ENCODE data around the gene MOK. TPM values are rescaled to one million over a fixed set of nuclear protein-coding genes. Genes with fewer than 3 reads are reported as not detected.
"Not testable (repeated sequence)": the region's sequence is repeated elsewhere in the genome, so short reads cannot be mapped to it uniquely, and the experiment has no call there.

MOK gene
- total RNA-seq, 2 donors from 2014 or later, result 4.8 to 6.9 TPM

DNA sequence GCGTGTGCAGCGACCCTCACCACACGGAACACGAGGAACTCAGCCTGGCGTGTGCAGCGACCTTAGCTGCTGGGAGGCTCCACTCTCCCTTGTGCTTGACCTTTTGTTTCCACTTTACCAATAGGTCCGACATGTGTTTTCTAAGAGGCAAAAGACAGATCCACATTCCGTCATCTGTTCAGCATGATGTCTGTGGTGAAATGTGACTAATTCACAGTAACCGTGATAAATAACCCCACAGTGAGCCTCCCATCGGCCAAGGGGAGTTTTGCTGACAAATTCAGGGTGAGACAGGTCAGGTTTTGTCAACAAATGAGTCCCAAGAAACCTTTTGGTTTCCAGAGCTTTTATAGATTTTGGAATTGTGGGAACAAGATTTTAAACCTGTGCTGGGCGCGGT, 55.9 kb downstream of the MOK start:
- TF ChIP-seq, protein P1, sequence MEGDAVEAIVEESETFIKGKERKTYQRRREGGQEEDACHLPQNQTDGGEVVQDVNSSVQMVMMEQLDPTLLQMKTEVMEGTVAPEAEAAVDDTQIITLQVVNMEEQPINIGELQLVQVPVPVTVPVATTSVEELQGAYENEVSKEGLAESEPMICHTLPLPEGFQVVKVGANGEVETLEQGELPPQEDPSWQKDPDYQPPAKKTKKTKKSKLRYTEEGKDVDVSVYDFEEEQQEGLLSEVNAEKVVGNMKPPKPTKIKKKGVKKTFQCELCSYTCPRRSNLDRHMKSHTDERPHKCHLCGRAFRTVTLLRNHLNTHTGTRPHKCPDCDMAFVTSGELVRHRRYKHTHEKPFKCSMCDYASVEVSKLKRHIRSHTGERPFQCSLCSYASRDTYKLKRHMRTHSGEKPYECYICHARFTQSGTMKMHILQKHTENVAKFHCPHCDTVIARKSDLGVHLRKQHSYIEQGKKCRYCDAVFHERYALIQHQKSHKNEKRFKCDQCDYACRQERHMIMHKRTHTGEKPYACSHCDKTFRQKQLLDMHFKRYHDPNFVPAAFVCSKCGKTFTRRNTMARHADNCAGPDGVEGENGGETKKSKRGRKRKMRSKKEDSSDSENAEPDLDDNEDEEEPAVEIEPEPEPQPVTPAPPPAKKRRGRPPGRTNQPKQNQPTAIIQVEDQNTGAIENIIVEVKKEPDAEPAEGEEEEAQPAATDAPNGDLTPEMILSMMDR (IDR thresholded peaks at IDR 0.05), result no peak
- no peak overlapping the region for H3K9ac ChIP-seq (ENCODE audit: low read depth in 2 of 2, low read length in 2 of 2)
- H3K9me3 ChIP-seq, result no peaks in the 10 kb centered on the region
- intact Hi-C loops (cut with DNase I), result no loop called here
- no peak for DNase-seq
- H3K27me3 ChIP-seq, result no peaks in the 10 kb centered on the region
- H3K36me3 ChIP-seq, result no peaks in the 10 kb centered on the region
- H3K27ac ChIP-seq, result no peak overlapping the region
- no peaks in the 10 kb centered on the region for H3K4me1 ChIP-seq
- H3K4me3 ChIP-seq, result no peak overlapping the region

DNA sequence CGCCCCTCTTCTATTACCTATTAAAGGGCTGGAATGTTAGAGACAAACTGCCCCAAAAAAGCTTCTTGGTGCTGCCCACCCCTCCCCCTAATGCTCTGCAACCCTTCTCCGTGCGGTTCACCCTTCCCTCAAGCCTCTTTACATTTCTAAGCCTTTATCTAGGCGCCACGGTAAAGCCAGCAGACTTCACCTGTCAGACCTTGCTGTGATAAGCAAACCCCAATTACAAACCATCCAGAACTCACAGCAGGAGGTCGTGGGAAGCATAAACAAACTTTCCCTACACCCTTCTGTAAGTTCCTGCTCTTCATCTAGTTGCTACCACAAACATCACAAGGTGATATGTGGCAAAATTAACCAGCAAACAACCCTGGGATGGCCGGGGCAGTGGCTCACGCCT, 56.8 kb downstream of the MOK start:
- DNase-seq, result no peak
- no peak overlapping the region for H3K4me3 ChIP-seq
- no peak overlapping the region for H3K9ac ChIP-seq (ENCODE audit: low read depth in 2 of 2, low read length in 2 of 2)
- TF ChIP-seq, protein P1 (IDR thresholded peaks at IDR 0.05), result no peak
- H3K4me1 ChIP-seq, result no peaks in the 10 kb centered on the region
- no peak overlapping the region for H3K27ac ChIP-seq
- intact Hi-C loops (cut with DNase I), result no loop called here
- no peaks in the 10 kb centered on the region for H3K36me3 ChIP-seq
- H3K9me3 ChIP-seq, result no peaks in the 10 kb centered on the region
- H3K27me3 ChIP-seq, result no peaks in the 10 kb centered on the region

- intact Hi-C loops (cut with DNase I), result no loop called here
- Histone ChIP-seq H3K36me3 (no peaks in the 10 kb centered on the region), H3K27me3 (no peaks in the 10 kb centered on the region), H3K9ac (ENCODE audit: low read depth in 2 of 2, low read length in 2 of 2) (no peak overlapping the region), H3K9me3 (no peaks in the 10 kb centered on the region), H3K4me3 (no peak overlapping the region), H3K27ac (no peak overlapping the region), H3K4me1 (no peaks in the 10 kb centered on the region)
- TF ChIP-seq, protein P1 (IDR thresholded peaks at IDR 0.05), result no peak
- DNase-seq, result no peak
These were observed 58.9 kb downstream of the MOK start for GRCh38 chr14:102246071-102246470.

GRCh38 chr14:102243795-102244194, 61.2 kb downstream of the MOK start:
- DNase-seq; H3K4me1 ChIP-seq; H3K9me3 ChIP-seq; intact Hi-C loops (cut with DNase I); H3K27me3 ChIP-seq; H3K4me3 ChIP-seq; H3K36me3 ChIP-seq; H3K27ac ChIP-seq; H3K9ac ChIP-seq (ENCODE audit: low read depth in 2 of 2, low read length in 2 of 2): not testable (repeated sequence)

DNA sequence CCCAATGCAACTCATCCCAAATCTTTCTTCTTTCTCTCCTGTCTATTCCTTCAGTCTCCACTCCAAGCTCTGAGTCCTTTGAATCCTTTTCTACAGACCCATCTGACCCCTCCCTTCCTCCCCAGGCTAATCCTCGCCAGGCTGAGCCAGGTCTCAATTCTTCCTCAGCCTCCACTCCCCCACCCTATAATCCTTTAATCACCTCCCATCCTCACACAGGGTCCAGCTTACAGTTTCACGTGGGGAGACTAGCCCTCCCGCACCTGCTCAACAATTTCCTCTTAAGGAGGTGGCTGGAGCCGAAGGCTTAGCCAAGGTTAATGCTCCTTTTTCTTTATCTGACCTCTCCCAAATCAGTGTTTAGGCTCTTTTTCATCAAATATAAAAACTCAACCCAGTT, 63.8 kb downstream of the MOK start:
- no peak overlapping the region for H3K4me3 ChIP-seq
- no peak for DNase-seq
- H3K9me3 ChIP-seq, result no peaks in the 10 kb centered on the region
- intact Hi-C loops (cut with DNase I), result no loop called here
- H3K4me1 ChIP-seq, result no peaks in the 10 kb centered on the region
- H3K27me3 ChIP-seq, result no peaks in the 10 kb centered on the region
- no peaks in the 10 kb centered on the region for H3K36me3 ChIP-seq
- H3K9ac ChIP-seq (ENCODE audit: low read depth in 2 of 2, low read length in 2 of 2), result no peak overlapping the region
- TF ChIP-seq, protein P1 (IDR thresholded peaks at IDR 0.05), result no peak
- H3K27ac ChIP-seq, result no peak overlapping the region

- H3K27me3 ChIP-seq; H3K9me3 ChIP-seq; H3K4me1 ChIP-seq; H3K9ac ChIP-seq (ENCODE audit: low read depth in 2 of 2, low read length in 2 of 2); H3K4me3 ChIP-seq; intact Hi-C loops (cut with DNase I); H3K36me3 ChIP-seq; H3K27ac ChIP-seq; DNase-seq: not testable (repeated sequence)
These were observed 64.5 kb downstream of the MOK start for GRCh38 chr14:102240481-102240880.

DNA sequence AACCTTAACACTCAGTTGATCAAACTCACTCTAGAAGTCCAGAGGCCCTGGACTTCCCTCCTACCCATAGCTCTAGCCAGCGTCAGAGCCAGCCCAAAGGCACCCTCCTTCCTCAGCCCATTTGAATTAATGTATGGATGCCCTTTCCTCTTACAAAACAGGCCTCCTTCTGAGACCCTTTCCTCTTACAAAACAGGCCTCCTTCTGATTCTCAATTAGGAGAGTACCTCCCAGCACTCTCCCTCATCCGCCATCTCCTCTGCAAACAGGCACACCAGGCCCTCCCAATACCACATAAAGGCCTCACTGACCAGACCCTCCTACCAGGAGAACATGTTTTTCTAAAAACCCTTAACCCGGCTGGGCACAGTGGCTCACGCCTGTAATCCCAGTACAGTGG, 65.7 kb downstream of the MOK start:
- Histone ChIP-seq H3K9me3 (no peaks in the 10 kb centered on the region), H3K4me1 (no peaks in the 10 kb centered on the region), H3K4me3 (no peak overlapping the region), H3K9ac (ENCODE audit: low read depth in 2 of 2, low read length in 2 of 2) (no peak overlapping the region), H3K27me3 (no peaks in the 10 kb centered on the region), H3K36me3 (no peaks in the 10 kb centered on the region), H3K27ac (no peak overlapping the region)
- TF ChIP-seq, protein P1 (IDR thresholded peaks at IDR 0.05), result no peak
- intact Hi-C loops (cut with DNase I), result no loop called here
- DNase-seq, result no peak
